Epithelial cell of esophagus (primary cell): ENCODE measurements around the gene KRTAP5-1.

Experiments
- DNase-seq: peaks from one replicate; pipeline ENCODE4 v3.0.0; 2010; ENCODE audit warnings: low read depth
- H3K4me3 ChIP-seq: 2 replicates; pipeline ENCODE4 v1.5.1; 2011; ENCODE audit warnings: mild to moderate bottlenecking, low read length, control low read depth
- CTCF ChIP-seq: IDR thresholded peaks from 2 replicates; pipeline ENCODE4 v1.5.1; 2011; ENCODE audit warnings: low read depth, mild to moderate bottlenecking, low read length, control low read depth, inconsistent platforms; ENCODE audit not compliant: insufficient read depth; ENCODE audit errors: missing control alignments

Gene KRTAP5-1

GRCh38 chr11:1536065-1536843, 48.8 kb downstream of the KRTAP5-1 start:
- no peak overlapping the region for H3K4me3 ChIP-seq
- no peak for TF ChIP-seq CTCF
- DNase-seq, result peak; percentile 42

GRCh38 chr11:1534682-1535081, 50.4 kb downstream of the KRTAP5-1 start:
- DNase-seq, result no peak
- TF ChIP-seq CTCF, result no peak
- no peak overlapping the region for H3K4me3 ChIP-seq
